ENCODE results near the gene UBR1.

Gene UBR1

GRCh38 chr15:43144512-43144911 is 38.7 kb upstream of the UBR1 start:
- Histone ChIP-seq H3K27ac (no peak overlapping the region), H3K4me1 (ENCODE audit: control insufficient read depth in 1 of 2, insufficient read depth in 1 of 2, low read depth in 1 of 2, low read length in 1 of 2) (no peaks in the 10 kb centered on the region), H3K4me3 (ENCODE audit: low read depth in 1 of 2, low read length in 1 of 2) (no peak overlapping the region), H3K9me3 (no peaks in the 10 kb centered on the region), H3K36me3 (peaks cover 48% of the 10 kb centered on the region), H3K27me3 (no peaks in the 10 kb centered on the region)
- TF ChIP-seq CTCF (IDR thresholded peaks at IDR 0.05) = no peak

GRCh38 chr15:43143203-43143941 is 37.5 kb upstream of the UBR1 start:
- Histone ChIP-seq H3K9me3 (no peaks in the 10 kb centered on the region), H3K4me3 (ENCODE audit: low read depth in 1 of 2, low read length in 1 of 2) (no peak overlapping the region), H3K27me3 (no peaks in the 10 kb centered on the region), H3K4me1 (ENCODE audit: control insufficient read depth in 1 of 2, insufficient read depth in 1 of 2, low read depth in 1 of 2, low read length in 1 of 2) (no peaks in the 10 kb centered on the region), H3K36me3 (peaks cover 49% of the 10 kb centered on the region), H3K27ac (no peak overlapping the region)
- TF ChIP-seq CTCF (IDR thresholded peaks at IDR 0.05) = no peak

GRCh38 chr15:43135351-43135750 is 29.5 kb upstream of the UBR1 start:
- TF ChIP-seq CTCF (IDR thresholded peaks at IDR 0.05) = no peak
- H3K36me3 ChIP-seq = peaks cover 39% of the 10 kb centered on the region
- H3K4me3 ChIP-seq (ENCODE audit: low read depth in 1 of 2, low read length in 1 of 2) = no peak overlapping the region
- H3K27me3 ChIP-seq = no peaks in the 10 kb centered on the region
- no peak overlapping the region for H3K27ac ChIP-seq
- peaks cover 14 to 16% of the 10 kb centered on the region in 2 experiments for H3K4me1 ChIP-seq (ENCODE audit: control insufficient read depth in 1 of 2, insufficient read depth in 1 of 2, low read depth in 1 of 2, low read length in 1 of 2)
- H3K9me3 ChIP-seq = no peaks in the 10 kb centered on the region

GRCh38 chr15:43134157-43134635 is 28.4 kb upstream of the UBR1 start:
- Histone ChIP-seq H3K9me3 (no peaks in the 10 kb centered on the region), H3K4me3 (ENCODE audit: low read depth in 1 of 2, low read length in 1 of 2) (peak overlapping the region; percentile 77 to 84), H3K36me3 (peaks cover 27% of the 10 kb centered on the region), H3K27me3 (no peaks in the 10 kb centered on the region), H3K27ac (peak overlapping the region; percentile 83), H3K4me1 (ENCODE audit: control insufficient read depth in 1 of 2, insufficient read depth in 1 of 2, low read depth in 1 of 2, low read length in 1 of 2) (peaks cover 14 to 16% of the 10 kb centered on the region in 2 experiments)
- no peak for TF ChIP-seq CTCF (IDR thresholded peaks at IDR 0.05)

GRCh38 chr15:43133430-43134156 is 27.8 kb upstream of the UBR1 start, which contains the start of gene TMEM62:
TMEM62 (plus strand) TSS chr15:43133586; CDS start chr15:43133803, 217 bp downstream.
- no peak for TF ChIP-seq CTCF (IDR thresholded peaks at IDR 0.05)
- no peaks in the 10 kb centered on the region for H3K9me3 ChIP-seq
- peak within 1 kb of the TSS; percentile 83 for H3K27ac ChIP-seq
- no peaks in the 10 kb centered on the region for H3K27me3 ChIP-seq
- H3K36me3 ChIP-seq = peaks cover 21% of the 10 kb centered on the region
- H3K4me1 ChIP-seq (ENCODE audit: control insufficient read depth in 1 of 2, insufficient read depth in 1 of 2, low read depth in 1 of 2, low read length in 1 of 2) = peaks cover 14 to 16% of the 10 kb centered on the region in 2 experiments
- peak within 1 kb of the TSS; percentile 77 to 84 for H3K4me3 ChIP-seq (ENCODE audit: low read depth in 1 of 2, low read length in 1 of 2)

Data from neutrophil (primary cell).